SK-N-DZ (cell line): Measurements from ENCODE around the gene LPAR1. TPM values are rescaled to one million over a fixed set of nuclear protein-coding genes. Genes with fewer than 3 reads are reported as not detected.
"Not testable (repeated sequence)": the region's sequence is repeated elsewhere in the genome, so short reads cannot be mapped to it uniquely, and the experiment has no call there.

Experiments
- DNase-seq: peaks from one replicate; pipeline ENCODE4 v3.0.0-alpha.2; 2015; ENCODE audit warnings: low spot score
- polyA plus RNA-seq, 2 experiments: library from polyadenylated mRNA; depleted of rRNA; stranded (reverse); fragments of >200 nt; gene quantifications; 2 replicates each; pipeline ENCODE4 v1.2.3, GENCODE V29; 2014

The LPAR1 gene
- polyA plus RNA-seq (2014; cell fraction: cytosol; rRNA removed): 16.5 and 16.7 TPM in 2 replicates
- 6.5 and 8.1 TPM in 2 replicates for polyA plus RNA-seq (2014; cell fraction: nucleus; rRNA removed)

DNA sequence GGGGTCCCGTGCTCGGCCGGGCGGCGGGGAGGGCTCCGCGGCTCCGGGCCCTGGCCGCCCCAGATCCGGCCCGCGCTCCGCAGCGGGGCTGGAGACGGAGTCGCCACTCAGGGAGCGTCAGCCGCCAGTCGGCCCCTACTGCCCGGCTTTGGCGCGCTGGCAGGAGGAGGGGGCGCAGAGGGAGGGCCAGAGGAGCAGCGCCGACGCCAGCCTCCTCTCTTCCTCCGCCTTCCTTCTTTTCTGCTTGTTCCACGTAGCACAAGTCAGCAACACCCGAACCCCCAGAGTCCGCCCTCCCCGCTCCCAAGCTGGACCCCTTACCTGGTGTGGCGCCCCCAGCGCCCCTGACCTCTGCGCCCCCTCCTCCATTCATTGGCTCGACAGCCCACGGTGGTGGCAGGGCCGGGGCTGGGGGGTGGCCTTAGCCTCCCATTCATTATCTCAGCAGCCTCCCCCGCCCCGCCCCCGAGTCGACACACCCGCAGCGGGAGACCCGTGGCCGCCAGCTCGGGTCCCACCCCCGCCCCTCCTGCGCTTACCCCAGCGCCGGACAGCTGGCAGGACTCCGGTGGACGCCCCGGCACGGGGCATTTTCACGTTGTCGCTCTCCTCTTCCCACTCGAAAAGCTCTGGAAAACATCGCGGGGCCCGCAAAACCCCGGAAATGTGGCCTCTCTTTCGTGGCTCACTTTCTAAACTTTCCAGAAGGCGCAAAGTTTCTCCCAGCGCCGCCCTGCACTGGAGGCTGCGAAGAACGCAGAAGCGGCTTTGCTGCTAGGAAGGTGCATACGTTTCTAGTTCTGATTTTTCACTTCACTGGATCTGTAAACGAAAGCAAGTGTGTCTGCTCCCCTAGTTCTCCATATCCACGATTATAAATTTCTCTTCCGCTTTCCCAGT is at the start of gene LPAR1:
Gene LPAR1, minus strand, starts transcription at position 140 of the 900 bp plus-strand sequence. CDS start 66,353 bp downstream, outside the sequence.
- DNase-seq: peak; percentile 71

- no peak for DNase-seq
Measured at GRCh38 chr9:111078391-111079038, 40.2 kb upstream of the LPAR1 start.

- DNase-seq: no peak
Measured at GRCh38 chr9:111076519-111076918, 38.2 kb upstream of the LPAR1 start.

DNA sequence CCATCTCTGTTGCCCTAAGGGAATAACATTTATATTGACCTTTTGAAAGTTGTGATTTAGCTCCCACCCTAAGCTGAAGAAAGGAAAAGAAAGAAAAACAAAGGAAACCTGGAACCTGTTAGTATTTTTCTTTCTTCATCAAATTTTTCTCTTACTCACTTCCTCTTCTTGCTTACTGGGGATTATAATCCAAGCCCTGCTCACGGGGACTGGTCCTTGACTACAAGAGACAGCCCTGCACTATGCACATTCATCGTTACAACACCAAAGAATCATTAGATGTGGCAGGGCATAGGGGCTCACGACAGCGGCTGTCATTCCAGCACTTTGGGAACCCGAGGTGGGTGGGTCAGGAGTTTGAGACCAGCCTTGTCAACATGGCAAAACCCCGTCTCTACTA is 37.8 kb upstream of the LPAR1 start:
- DNase-seq: no peak

GRCh38 chr9:111074395-111074794 is 36.1 kb upstream of the LPAR1 start:
- no peak for DNase-seq

DNA sequence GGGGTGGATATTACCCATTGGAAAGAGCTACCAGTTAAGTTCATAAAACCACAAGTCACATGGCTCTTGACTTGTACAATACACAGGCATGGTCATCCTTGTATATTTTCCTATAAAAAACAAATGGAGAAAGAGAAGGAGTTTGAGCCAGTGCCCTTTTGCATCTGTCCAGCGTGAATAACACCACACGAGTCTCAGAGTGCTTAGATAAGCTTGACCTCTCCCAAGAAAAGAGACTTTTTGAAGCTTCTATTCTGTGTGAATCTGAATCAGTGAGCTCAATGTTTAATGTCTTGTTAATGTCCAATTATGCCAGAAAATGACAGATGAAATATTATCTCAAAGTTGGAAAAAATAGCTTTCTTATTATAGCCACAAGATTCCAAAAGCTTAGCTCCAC is 30.9 kb upstream of the LPAR1 start:
- DNase-seq: no peak

DNA sequence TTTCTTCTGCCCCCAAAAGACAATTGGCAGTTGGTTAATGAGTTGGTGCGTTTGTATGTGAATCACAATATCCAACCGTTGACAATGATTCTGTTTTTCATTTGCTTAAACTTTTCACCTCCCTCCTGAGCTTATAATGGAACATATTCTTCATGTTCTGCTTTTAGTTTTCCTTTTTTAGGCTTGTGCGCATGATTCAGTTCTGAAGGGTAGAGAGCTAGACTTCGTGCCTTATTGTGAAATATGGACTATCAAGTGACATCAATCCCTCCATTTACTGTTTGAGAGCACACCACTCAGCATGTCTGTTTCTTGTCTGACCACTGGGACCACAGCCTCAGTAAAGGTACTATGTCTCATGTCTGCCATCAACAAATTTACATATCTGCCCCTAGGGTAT is 30.5 kb upstream of the LPAR1 start:
- no peak for DNase-seq

DNA sequence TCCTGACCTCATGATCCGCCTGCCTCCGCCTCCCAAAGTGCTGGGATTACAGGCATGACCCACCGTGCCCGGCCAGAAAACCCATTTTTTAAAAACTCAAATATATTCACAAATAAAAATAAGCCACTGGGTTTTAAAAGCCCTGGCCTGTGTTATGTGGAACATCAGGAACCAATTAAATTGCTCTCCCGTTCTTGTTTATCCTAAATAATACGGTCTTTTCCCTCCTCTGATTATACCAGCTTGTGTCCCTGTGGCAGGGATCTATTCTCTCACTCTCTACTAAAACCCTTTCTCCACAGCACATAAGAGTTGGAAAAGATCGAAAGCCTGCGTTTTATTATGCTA is 30.1 kb upstream of the LPAR1 start:
- no peak for DNase-seq

- DNase-seq: no peak
Measured at GRCh38 chr9:111066468-111066867, 28.2 kb upstream of the LPAR1 start.

GRCh38 chr9:111065414-111065813 is 27.1 kb upstream of the LPAR1 start:
- DNase-seq: no peak

DNA sequence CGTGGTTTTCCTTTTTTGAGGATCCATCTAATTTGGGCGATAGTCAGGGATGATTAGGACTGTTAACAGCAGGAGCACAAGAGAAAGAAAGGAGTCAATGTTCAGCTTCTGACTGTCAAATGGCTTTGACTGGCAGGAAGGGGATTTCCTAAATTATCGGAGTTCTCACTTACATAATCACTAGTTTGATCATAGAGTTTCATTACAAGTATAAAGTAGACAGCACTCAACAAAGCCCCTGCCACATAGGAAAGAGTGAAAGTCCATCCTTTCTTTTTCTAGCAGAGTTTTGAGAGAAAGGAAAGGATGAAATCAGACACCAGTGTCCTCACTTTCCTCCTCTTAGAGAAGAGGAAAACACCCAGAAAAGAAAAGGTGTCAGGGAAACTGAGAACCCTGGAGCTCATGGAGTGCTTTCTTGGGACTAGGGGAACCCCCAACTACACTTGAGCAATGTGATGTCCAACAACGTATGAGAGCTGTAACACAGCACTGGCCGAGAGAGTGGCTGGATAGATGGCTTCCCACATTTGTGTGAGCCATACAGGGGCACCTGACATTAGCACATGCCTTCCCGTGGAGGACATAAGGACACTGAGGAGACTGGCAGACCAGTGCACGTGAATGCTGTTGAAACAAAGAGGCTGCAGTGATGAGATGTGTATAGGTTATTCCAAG is 26.0 kb upstream of the LPAR1 start:
- no peak for DNase-seq

GRCh38 chr9:111063332-111063731 is 25.1 kb upstream of the LPAR1 start:
- DNase-seq: no peak

- no peak for DNase-seq
Measured at GRCh38 chr9:111058166-111058565, 19.9 kb upstream of the LPAR1 start.

GRCh38 chr9:111056538-111056937 is 18.3 kb upstream of the LPAR1 start:
- no peak for DNase-seq

DNA sequence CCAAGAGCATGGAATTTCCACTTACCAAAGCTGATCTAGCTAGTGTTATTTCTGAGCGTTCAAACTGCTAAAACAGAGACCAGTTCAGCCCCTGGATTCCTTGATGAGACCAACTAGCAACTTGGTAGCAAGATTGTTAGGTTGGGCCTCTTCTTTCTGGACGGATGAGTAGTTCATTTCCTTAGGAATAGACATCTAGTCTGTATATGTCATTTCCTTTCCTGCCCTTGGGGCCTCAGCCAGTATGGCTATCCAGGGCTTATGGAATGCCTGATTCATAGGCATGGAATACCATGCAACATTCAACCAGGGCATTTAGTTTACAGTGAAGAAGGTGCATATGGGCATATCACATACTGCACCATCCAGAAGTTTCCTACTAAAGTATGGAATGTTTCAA is 14.5 kb upstream of the LPAR1 start:
- no peak for DNase-seq

GRCh38 chr9:111051400-111051799 is 13.1 kb upstream of the LPAR1 start:
- peak; percentile 25 for DNase-seq

DNA sequence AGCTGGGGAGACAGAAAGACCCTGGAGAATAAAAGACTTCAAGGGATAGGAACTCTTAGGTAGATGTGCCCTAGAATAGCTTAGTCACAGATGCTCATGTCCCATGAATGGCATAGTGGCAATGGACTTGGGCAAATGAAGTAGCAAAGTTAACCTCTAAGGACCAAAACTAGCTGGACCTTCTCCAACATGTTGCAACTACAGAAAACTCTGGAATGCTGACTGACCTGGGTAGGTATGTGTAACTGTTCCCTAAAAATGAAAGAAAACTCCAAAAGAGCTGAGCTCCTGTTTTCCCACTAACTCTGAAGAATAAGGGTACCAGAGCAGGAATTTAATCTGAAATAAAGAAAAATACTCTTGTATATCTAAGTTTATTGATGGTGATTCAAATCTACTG is 12.5 kb upstream of the LPAR1 start:
- DNase-seq: no peak

DNA sequence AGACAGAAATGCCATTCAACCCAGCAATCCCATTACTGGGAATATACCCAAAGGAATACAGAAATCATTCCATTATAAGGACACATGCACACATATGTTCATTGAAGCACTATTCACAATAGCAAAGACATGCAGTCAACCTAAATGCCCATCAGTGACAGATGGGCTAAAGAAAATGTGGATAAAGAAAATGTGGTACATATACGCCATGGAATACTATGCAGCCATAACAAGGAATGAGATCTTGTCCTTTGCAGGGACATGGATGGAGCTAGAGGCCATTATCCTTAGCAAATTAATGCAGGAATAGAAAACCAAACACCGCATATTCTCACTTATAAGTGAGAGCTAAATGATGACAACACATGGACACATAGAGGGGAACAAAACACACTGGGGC is 9.0 kb upstream of the LPAR1 start:
- not testable (repeated sequence) for DNase-seq

DNA sequence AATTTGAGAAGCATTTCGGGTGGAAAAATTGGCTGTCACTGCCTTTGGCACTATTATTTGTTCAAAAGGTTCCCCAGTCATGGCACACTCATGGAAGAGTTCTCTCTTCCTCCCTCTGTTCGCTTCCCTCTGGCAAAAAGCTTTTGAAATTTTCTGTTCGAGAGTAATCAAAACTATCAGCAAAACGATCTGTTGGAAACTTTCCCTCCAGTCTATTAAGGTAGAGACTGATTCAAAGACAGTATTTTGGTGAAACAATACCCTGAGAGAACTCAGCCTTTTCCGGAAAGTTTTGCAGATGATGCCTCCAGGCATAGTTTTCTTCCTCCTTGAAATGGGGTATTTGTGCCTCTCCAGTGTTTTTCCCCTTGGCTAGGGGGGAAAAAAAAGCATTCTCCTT is 3.6 kb upstream of the LPAR1 start:
- no peak for DNase-seq

DNA sequence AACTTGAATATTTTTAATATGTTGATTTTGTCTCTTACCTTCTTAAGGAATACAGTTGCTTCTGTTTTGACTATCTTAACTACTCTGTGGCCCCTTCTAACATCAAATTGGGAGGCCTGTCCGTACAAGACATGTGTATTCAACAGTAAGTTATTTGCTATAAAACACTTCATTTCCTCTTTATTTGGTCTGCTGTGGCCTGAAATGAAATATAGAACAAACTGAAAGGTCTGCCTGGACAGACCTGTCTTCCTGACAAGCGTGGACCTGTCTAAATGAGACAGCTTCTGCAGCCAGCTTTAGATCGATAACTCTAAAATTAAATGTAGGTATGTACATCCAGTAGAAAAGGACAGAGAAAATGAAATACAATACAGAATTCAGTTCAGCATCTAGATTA is 2.2 kb upstream of the LPAR1 start:
- DNase-seq: no peak

DNA sequence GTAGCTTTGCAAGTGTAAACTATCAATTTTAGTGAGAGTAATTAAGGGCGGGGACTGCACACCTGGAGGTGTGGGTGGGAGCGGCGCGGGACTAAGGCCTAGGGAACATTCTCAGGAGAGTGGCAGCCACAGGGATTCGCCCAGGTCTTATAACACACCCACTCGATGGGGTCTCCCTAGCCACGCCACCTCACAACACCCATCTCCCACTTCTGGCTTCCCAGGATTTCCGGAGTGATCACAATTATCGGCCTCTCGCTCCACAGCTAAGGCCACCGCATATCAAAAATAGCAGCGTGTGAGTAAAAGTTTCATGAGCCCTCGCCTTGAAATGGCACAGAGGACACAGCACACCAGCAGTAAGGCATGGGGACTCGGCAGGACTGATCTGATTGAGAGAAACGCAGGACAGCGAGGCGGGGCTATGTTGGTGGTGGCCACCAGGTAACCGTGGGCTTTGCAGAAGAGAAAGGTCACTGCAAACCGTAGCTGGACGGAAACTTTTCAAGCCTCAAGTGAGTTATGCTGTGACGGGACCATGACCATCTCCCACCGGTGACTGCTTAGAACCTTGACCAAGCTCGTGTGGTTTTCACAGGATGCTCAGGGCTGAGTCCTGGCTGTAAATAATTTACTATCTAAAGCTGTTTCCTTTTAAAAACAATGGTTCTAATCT is 1.1 kb upstream of the LPAR1 start:
- no peak for DNase-seq
